SJSA1 (cell line): ENCODE data around the gene MIA. TPM values are rescaled to one million over a fixed set of nuclear protein-coding genes. Genes with fewer than 3 reads are reported as not detected.
"Not testable (repeated sequence)": the region's sequence is repeated elsewhere in the genome, so short reads cannot be mapped to it uniquely, and the experiment has no call there.

Source experiments
- DNase-seq, 2 experiments: peaks; one replicate each; pipeline ENCODE4 v3.0.0-alpha.2; 2015 to 2020; ENCODE audit warnings: low spot score in 2 of 2, low read depth in 1 of 2
- H3K27ac ChIP-seq: fragments of 250-450 bp; sonication (Bioruptor Pico); 2 replicates; pipeline ENCODE4 v1.5.1; 2020; ENCODE audit warnings: mild to moderate bottlenecking, moderate library complexity
- H3K27me3 ChIP-seq: fragments of 250-450 bp; sonication (Bioruptor Pico); replicated peaks from 2 replicates; pipeline ENCODE4 v1.5.1; 2020; ENCODE audit warnings: mild to moderate bottlenecking, moderate library complexity
- H3K36me3 ChIP-seq: fragments of 250-450 bp; sonication (Bioruptor Pico); 2 replicates; pipeline ENCODE4 v1.5.1; 2020; ENCODE audit warnings: mild to moderate bottlenecking
- H3K4me1 ChIP-seq: fragments of 250-450 bp; sonication (Bioruptor Pico); replicated peaks from 2 replicates; pipeline ENCODE4 v1.6.1; 2021; ENCODE audit warnings: mild to moderate bottlenecking
- H3K4me3 ChIP-seq: fragments of 250-450 bp; sonication (Bioruptor Pico); 2 replicates; pipeline ENCODE4 v1.5.1; 2020; ENCODE audit warnings: mild to moderate bottlenecking
- H3K9me3 ChIP-seq: fragments of 250-450 bp; sonication (Bioruptor Pico); replicated peaks from 2 replicates; pipeline ENCODE4 v1.5.1; 2020; ENCODE audit warnings: mild to moderate bottlenecking
- total RNA-seq: library from RNA; depleted of rRNA; stranded (reverse); fragments of >200 nt; shearing (Covaris generic); gene quantifications from 2 replicates; pipeline ENCODE4 v1.2.3, GENCODE V29; 2014; rRNA removed

MIA gene
- not detected in 2 replicates for total RNA-seq

GRCh38 chr19:40774916-40775631 is at the start of gene MIA:
Gene MIA (plus strand): TSS chr19:40775521. CDS start chr19:40775543, 22 bp downstream.
- Histone ChIP-seq H3K4me3 (no peak within 1 kb of the TSS), H3K36me3 (no peaks in the 10 kb centered on the region), H3K4me1 (peaks cover 13% of the 10 kb centered on the region), H3K27me3 (no peaks in the 10 kb centered on the region), H3K9me3 (no peaks in the 10 kb centered on the region), H3K27ac (no peak within 1 kb of the TSS)
- DNase-seq, result no peak

GRCh38 chr19:40726279-40726678 is 49.0 kb upstream of the MIA start:
- DNase-seq, result no peak
- no peaks in the 10 kb centered on the region for H3K9me3 ChIP-seq
- no peak overlapping the region for H3K27ac ChIP-seq
- H3K36me3 ChIP-seq, result peaks cover 35% of the 10 kb centered on the region
- no peaks in the 10 kb centered on the region for H3K4me1 ChIP-seq
- H3K4me3 ChIP-seq, result no peak overlapping the region
- no peaks in the 10 kb centered on the region for H3K27me3 ChIP-seq

GRCh38 chr19:40730065-40730464 is 45.3 kb upstream of the MIA start:
- peaks cover 37% of the 10 kb centered on the region for H3K36me3 ChIP-seq
- H3K27ac ChIP-seq, H3K4me1 ChIP-seq, H3K27me3 ChIP-seq, H3K4me3 ChIP-seq, H3K9me3 ChIP-seq, DNase-seq: not testable (repeated sequence)

DNA sequence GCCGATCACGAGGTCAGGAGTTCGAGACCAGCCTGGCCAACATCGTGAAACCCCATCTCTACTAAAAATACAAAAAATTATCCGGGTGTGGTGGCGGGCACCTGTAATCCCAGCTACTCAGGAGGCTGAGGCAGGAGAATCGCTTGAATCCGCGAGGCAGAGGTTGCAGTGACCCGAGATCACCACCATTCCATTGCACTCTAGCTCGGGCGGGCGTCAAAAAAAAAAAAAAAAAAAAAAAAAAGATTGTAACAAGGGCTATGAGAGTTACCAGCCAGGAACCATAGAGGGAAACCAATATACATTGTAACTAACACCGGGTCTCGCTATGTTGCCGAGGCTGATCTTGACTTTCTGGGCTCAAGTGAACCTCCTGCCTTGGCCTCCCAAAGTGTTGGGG is 43.0 kb upstream of the MIA start:
- H3K27me3 ChIP-seq, H3K4me3 ChIP-seq, H3K9me3 ChIP-seq, H3K27ac ChIP-seq, H3K4me1 ChIP-seq, DNase-seq: not testable (repeated sequence)
- peaks cover 40% of the 10 kb centered on the region for H3K36me3 ChIP-seq

DNA sequence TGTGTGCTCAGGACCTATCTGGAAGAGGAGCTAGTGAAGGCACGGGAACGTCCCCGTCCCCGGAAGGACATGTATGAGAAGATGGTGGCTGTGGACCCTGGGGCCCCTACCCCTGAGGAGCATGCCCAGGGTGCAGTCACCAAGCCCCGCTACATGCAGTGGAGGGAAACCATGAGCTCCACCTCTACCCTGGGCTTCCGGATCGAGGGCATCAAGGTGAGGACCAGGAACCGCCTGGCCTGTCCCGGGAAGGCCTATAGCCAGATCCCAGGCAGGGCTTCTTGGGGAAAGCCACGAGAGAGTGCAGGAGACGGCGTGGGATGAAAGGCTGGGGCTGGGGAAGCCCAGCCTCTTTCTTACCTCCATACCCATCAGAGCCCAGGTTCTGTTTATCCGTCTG is 42.2 kb upstream of the MIA start:
- no peak overlapping the region for H3K4me3 ChIP-seq
- peaks cover 38% of the 10 kb centered on the region for H3K36me3 ChIP-seq
- H3K27ac ChIP-seq, result no peak overlapping the region
- DNase-seq, result no peak
- H3K4me1 ChIP-seq, result no peaks in the 10 kb centered on the region
- no peaks in the 10 kb centered on the region for H3K27me3 ChIP-seq
- H3K9me3 ChIP-seq, result no peaks in the 10 kb centered on the region

DNA sequence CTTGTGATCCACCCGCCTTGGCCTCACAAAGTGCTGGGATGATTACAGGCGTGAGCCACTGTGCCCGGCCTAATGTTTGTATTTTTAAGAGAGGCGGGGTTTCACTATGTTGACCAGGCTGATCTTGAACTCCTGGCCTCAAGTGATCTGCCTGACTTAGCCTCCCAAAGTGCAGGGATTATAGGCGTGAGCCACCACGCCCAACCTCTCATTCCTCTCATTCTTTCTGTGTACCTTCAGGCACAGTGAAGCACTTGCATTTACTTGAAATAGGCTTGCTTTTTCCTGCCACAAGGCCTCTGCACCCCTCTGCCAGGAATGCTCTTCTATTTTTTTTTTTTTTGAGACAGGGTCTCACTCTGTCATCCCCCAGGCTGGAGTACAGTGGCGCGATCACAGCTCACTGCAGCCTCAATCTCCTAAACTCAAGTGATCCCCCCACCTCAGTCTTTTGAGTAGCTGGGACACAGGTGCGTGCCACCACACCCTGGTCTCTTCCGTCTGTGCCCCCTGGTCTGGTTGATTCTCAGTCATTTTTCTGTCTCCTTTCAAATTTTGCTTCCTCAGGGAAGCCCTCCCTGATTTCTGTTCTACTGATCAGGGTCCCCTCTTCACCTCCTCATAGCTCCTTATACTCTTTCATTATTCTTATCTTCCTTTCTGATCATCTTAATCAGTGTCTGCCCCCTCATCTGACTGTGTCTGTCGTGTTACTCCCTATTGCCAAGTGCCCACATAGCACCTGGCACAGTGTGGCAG is 40.1 kb upstream of the MIA start:
- Histone ChIP-seq H3K27me3 (no peaks in the 10 kb centered on the region), H3K36me3 (peaks cover 40% of the 10 kb centered on the region), H3K4me3 (no peak overlapping the region), H3K4me1 (no peaks in the 10 kb centered on the region), H3K27ac (no peak overlapping the region), H3K9me3 (no peaks in the 10 kb centered on the region)
- DNase-seq, result no peak

DNA sequence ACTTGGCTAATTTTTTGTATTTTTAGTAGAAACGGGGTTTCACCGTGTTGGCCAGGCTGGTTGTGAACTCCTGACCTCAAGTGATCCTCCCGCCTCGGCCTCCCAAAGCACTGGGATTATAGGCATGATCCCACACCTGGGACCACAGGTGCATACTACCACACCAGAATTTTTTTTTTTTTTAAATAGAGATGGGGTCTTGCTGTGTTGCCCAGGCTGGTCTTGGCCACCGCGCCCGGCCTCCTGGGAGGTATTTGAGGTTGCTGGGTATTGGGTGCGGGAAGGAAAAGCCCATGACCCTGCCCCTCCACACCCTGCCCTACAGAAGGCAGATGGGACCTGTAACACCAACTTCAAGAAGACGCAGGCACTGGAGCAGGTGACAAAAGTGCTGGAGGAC is 38.7 kb upstream of the MIA start:
- no peak for DNase-seq
- peaks cover 32% of the 10 kb centered on the region for H3K36me3 ChIP-seq
- no peaks in the 10 kb centered on the region for H3K4me1 ChIP-seq
- H3K27me3 ChIP-seq, result no peaks in the 10 kb centered on the region
- H3K27ac ChIP-seq, result no peak overlapping the region
- no peak overlapping the region for H3K4me3 ChIP-seq
- H3K9me3 ChIP-seq, result no peaks in the 10 kb centered on the region

DNA sequence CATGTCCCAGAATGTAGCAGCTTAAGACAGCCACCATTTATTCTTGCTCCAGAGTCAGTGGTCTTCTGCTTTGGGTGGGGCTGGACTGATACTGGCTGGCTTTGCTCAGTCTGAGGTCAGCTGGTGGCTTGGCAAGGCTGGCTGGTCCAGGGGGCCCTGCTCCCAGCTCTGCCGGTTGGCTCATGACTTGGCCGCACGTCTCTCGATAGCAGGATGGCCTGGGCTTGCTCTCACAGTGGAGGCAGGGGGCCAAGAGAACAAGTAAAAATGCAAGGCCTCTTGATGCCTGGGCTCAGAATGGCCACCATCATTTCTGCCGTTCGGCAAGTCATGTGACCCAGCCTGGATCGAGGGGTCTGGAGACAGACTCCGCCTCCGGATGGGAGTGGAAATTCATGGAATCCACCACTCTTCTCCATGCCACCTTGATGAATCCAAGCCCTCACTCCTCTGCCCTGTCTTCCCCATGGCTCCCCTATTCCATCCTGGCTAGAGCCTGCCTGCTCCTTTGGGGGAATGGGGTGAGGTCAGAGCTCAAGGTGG is 38.1 kb upstream of the MIA start:
- Histone ChIP-seq H3K27me3 (no peaks in the 10 kb centered on the region), H3K4me1 (no peaks in the 10 kb centered on the region), H3K4me3 (no peak overlapping the region), H3K36me3 (peaks cover 32% of the 10 kb centered on the region), H3K27ac (no peak overlapping the region), H3K9me3 (no peaks in the 10 kb centered on the region)
- DNase-seq, result no peak

DNA sequence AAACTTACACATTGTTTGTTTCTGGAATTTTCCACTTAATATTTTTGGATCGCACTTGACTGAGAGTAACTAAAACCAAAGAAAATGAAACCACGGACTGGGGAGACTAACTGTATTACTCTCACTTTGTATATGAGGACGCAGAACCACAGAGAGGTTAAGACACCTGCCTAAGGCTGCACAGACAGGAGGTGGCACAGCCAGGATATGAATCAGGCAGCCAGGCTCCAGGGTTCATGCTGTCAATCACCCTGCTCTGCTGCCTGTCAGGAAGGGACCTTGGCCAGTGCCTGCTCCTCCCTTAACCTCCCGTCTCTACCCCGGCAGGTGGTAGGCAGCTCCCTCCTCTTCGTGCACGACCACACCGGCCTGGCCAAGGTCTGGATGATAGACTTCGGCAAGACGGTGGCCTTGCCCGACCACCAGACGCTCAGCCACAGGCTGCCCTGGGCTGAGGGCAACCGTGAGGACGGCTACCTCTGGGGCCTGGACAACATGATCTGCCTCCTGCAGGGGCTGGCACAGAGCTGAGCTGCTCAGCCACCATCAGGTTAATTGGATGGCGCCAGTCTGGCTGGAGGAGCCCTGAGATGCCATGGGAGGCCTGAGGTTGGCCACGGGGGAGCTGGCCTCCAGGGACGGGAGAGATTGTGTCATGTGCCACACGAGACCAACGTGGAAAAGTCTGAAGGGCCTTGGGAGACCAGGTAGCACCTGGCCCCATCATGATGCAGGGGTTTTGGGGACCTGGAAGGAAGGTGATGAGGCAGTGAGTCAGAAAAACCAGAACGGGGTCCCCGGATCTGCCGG is 36.1 kb upstream of the MIA start:
- H3K36me3 ChIP-seq, result peaks cover 22% of the 10 kb centered on the region
- no peak overlapping the region for H3K4me3 ChIP-seq
- no peak overlapping the region for H3K27ac ChIP-seq
- H3K4me1 ChIP-seq, result no peaks in the 10 kb centered on the region
- DNase-seq, result no peak
- H3K9me3 ChIP-seq, result no peaks in the 10 kb centered on the region
- no peaks in the 10 kb centered on the region for H3K27me3 ChIP-seq

GRCh38 chr19:40739871-40740703 is 35.2 kb upstream of the MIA start:
- Histone ChIP-seq H3K9me3 (no peaks in the 10 kb centered on the region), H3K27me3 (no peaks in the 10 kb centered on the region), H3K4me3 (no peak overlapping the region), H3K27ac (no peak overlapping the region), H3K4me1 (0 out of 2 replicates have a peak, but pooled peaks cover 2% of the 10 kb centered on the region), H3K36me3 (peaks cover 22% of the 10 kb centered on the region)
- no peak for DNase-seq

DNA sequence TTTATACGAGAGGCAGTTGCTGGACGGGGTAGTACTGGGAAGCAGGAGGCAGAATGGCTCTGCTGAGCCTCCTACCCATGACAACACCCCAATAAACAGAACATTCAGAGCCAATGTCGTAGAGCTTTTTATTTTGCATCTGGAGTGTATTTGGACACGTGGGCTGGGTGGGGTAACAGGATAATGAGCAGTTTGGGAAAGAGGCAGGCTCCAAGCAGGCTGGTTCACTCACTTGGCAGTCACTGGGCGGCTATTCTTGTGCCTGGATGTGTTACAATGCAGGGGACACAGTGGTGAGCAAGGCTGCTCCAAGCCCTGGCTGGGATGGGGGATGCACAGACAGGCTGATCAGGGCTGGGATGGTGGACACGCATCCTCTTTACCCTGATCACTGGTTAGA is 34.6 kb upstream of the MIA start:
- H3K4me1 ChIP-seq, result peaks cover 8% of the 10 kb centered on the region; the same call in 1 of the 2 replicates
- H3K4me3 ChIP-seq, result no peak overlapping the region
- H3K27me3 ChIP-seq, result no peaks in the 10 kb centered on the region
- peaks cover 17% of the 10 kb centered on the region for H3K36me3 ChIP-seq
- no peak for DNase-seq
- no peak overlapping the region for H3K27ac ChIP-seq
- H3K9me3 ChIP-seq, result no peaks in the 10 kb centered on the region

GRCh38 chr19:40741527-40742390 is 33.6 kb upstream of the MIA start:
- Histone ChIP-seq H3K27ac (no peak overlapping the region), H3K4me3 (no peak overlapping the region), H3K36me3 (peaks cover 16% of the 10 kb centered on the region), H3K9me3 (no peaks in the 10 kb centered on the region), H3K27me3 (no peaks in the 10 kb centered on the region), H3K4me1 (peaks cover 8% of the 10 kb centered on the region; the same call in 1 of the 2 replicates)
- no peak for DNase-seq
